ENCODE measurements around the gene TCF4. TPM values are rescaled to one million over a fixed set of nuclear protein-coding genes. Genes with fewer than 3 reads are reported as not detected.

Gene TCF4
- total and polyA plus RNA-seq, 7 donors, result 3.5 to 149 (median 106) TPM

- TF ChIP-seq POLR2A (IDR thresholded peaks at IDR 0.05), result no peak
- TF ChIP-seq EP300 (IDR thresholded peaks at IDR 0.05), result no peak
- TF ChIP-seq CTCF (IDR thresholded peaks at IDR 0.05), result no peak
- TF ChIP-seq POLR2AphosphoS5 (IDR thresholded peaks at IDR 0.05), result no peak
- WGBS, 2 donors, result 86 to 93% methylated on average over 3 of the region's 3 CpGs
- intact Hi-C loops (cut with DNase I), result no loop called here
- peaks cover 0 to 7% (median 0%) of the 10 kb centered on the region in 4 donors for H3K36me3 ChIP-seq
- no peak for DNase-seq
- H3K4me3 ChIP-seq, result no peak overlapping the region
- no peaks in the 10 kb centered on the region for H3K27me3 ChIP-seq
- H3K27ac ChIP-seq, result no peak overlapping the region
- H3K4me1 ChIP-seq, result peaks cover 0 to 44% (median 27%) of the 10 kb centered on the region in 4 donors
- no peaks in the 10 kb centered on the region for H3K9me3 ChIP-seq
Measured at GRCh38 chr18:55283309-55283708, 304.7 kb downstream of the TCF4 start.

- Histone ChIP-seq H3K4me3 (no peak overlapping the region), H3K36me3 (peaks cover 0 to 31% (median 0%) of the 10 kb centered on the region in 4 donors), H3K4me1 (peaks cover 0 to 28% (median 14%) of the 10 kb centered on the region in 4 donors), H3K27me3 (no peaks in the 10 kb centered on the region), H3K27ac (no peak overlapping the region), H3K9me3 (no peaks in the 10 kb centered on the region)
- intact Hi-C loops (cut with DNase I), result no loop called here
- no peak for DNase-seq
- 41 to 63% methylated on average over 2 of the region's 2 CpGs for WGBS, 2 donors
- TF ChIP-seq EP300 (IDR thresholded peaks at IDR 0.05) (no peak), POLR2A (IDR thresholded peaks at IDR 0.05) (no peak), POLR2AphosphoS5 (IDR thresholded peaks at IDR 0.05) (no peak), CTCF (IDR thresholded peaks at IDR 0.05) (no peak)
Measured at GRCh38 chr18:55280503-55280902, 307.5 kb downstream of the TCF4 start.

GRCh38 chr18:55275039-55275901 is 312.7 kb downstream of the TCF4 start:
- TF ChIP-seq POLR2A (IDR thresholded peaks at IDR 0.05) (no peak), EP300 (IDR thresholded peaks at IDR 0.05) (no peak), CTCF (IDR thresholded peaks at IDR 0.05) (no peak), POLR2AphosphoS5 (IDR thresholded peaks at IDR 0.05) (no peak)
- intact Hi-C loops (cut with DNase I), result no loop called here

DNA sequence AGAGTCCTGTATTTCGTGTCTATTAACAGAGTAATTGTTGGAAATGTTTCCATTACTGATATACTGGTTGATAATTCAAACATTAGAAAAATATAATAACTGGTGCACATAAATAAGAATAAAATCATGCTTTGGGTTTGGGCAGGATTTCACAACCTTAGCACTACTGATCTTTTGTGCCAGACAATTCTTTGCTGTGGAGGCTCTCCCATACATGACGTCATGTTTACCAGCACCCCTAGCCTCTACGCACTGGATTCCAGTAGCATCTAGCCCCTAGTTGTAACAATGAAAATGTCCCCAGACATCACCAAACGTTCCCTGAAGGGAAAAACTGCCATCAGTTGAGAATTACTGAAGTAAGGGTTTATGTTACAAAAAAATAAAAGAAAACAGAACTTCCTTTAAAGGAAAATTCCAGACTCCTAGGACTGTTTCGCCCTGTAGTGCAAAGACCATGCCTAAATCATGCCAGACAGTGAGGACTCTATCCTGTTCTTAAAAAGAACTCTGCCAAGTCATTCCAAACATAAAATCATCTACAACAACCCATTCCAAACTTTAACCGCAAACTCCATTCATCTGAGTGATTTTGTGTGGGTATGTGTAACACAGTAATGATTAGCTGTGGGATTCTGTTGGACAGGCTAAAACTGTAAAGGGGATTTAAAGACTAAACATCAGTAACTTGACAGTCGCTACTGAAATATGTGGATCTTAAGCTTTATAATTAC is 315.3 kb downstream of the TCF4 start:
- H3K9me3 ChIP-seq, result no peaks in the 10 kb centered on the region
- peaks cover 0 to 12% (median 3%) of the 10 kb centered on the region in 4 donors for H3K4me1 ChIP-seq
- no peak for TF ChIP-seq POLR2AphosphoS5 (IDR thresholded peaks at IDR 0.05)
- TF ChIP-seq CTCF (IDR thresholded peaks at IDR 0.05), result no peak
- H3K27me3 ChIP-seq, result no peaks in the 10 kb centered on the region
- peaks cover 4 to 70% (median 17%) of the 10 kb centered on the region in 4 donors for H3K36me3 ChIP-seq
- 69 to 79% methylated on average over 7 of the region's 7 CpGs for WGBS, 2 donors
- intact Hi-C loops (cut with DNase I), result no loop called here
- DNase-seq, result no peak
- no peak overlapping the region for H3K4me3 ChIP-seq
- H3K27ac ChIP-seq, result peak overlapping the region in 2 of 4 donors; percentile 1 to 17

More at GRCh38 chr18:55275039-55275901, 312.7 kb downstream of the TCF4 start:
- Histone ChIP-seq H3K4me3 (no peak overlapping the region), H3K4me1 (peaks cover 0 to 10% (median 3%) of the 10 kb centered on the region in 4 donors), H3K27me3 (no peaks in the 10 kb centered on the region), H3K27ac (no peak overlapping the region), H3K36me3 (peaks cover 4 to 62% (median 6%) of the 10 kb centered on the region in 4 donors), H3K9me3 (no peaks in the 10 kb centered on the region)
- WGBS, 2 donors, result 63 to 67% methylated on average over 5 of the region's 5 CpGs
- DNase-seq, result no peak

Measured in sigmoid colon (tissue), 7 donors.